Breast epithelium (tissue), 3 donors: ENCODE results near the gene SCTR.

Experiments
- POLR2A ChIP-seq: fragments of 450-650 bp; IDR thresholded peaks from one replicate; pipeline ENCODE4 v1.6.1; 2016; ENCODE audit warnings: antibody characterized with exemption, mild to moderate bottlenecking, moderate library complexity
- POLR2AphosphoS5 ChIP-seq, 3 donors: sonication (generic); formaldehyde crosslinking; IDR thresholded peaks; one replicate each; pipeline ENCODE4 v1.6.1; 2017; ENCODE audit warnings: antibody characterized with exemption in 3 of 3
- TF ChIP-seq, protein P1 (sequence below), 3 donors: fragments of 450-650 bp; IDR thresholded peaks; one replicate each; pipeline ENCODE4 v1.5.1; 2016 to 2017; ENCODE audit warnings: antibody characterized with exemption in 3 of 3, mild to moderate bottlenecking in 3 of 3, moderate library complexity in 3 of 3

DNA sequence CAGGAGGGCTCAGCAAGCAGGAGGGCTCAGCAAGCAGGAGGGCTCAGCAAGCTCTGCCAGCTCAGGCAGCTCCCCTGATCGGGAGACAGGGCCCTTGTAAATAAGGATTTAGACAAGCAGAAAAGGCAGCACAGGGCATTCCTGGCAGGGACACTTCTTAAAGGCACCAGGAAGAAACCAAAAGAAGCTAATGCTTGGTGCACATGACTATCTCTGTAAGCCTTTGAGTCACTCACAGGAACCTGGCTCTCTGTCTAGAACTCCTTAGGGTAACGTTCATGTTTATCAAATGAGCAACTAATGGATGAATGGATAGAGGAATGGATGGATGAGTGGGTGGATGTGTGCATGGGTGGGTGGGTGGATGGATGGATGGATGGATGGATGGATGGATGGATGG lies 64.2 kb downstream of the SCTR start:
- TF ChIP-seq, protein P1, sequence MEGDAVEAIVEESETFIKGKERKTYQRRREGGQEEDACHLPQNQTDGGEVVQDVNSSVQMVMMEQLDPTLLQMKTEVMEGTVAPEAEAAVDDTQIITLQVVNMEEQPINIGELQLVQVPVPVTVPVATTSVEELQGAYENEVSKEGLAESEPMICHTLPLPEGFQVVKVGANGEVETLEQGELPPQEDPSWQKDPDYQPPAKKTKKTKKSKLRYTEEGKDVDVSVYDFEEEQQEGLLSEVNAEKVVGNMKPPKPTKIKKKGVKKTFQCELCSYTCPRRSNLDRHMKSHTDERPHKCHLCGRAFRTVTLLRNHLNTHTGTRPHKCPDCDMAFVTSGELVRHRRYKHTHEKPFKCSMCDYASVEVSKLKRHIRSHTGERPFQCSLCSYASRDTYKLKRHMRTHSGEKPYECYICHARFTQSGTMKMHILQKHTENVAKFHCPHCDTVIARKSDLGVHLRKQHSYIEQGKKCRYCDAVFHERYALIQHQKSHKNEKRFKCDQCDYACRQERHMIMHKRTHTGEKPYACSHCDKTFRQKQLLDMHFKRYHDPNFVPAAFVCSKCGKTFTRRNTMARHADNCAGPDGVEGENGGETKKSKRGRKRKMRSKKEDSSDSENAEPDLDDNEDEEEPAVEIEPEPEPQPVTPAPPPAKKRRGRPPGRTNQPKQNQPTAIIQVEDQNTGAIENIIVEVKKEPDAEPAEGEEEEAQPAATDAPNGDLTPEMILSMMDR (IDR thresholded peaks at IDR 0.05), result no peak
- TF ChIP-seq POLR2A, result no peak
- no peak for TF ChIP-seq POLR2AphosphoS5 (IDR thresholded peaks at IDR 0.05)
